GM12874 (cell line): ENCODE measurements around the gene ZNF823.

ENCODE experiments used
- CTCF ChIP-seq: IDR thresholded peaks from 2 replicates; pipeline ENCODE4 v1.5.1; 2011; ENCODE audit warnings: low read depth, mild to moderate bottlenecking, control low read depth, low read length, moderate library complexity; ENCODE audit not compliant: insufficient read depth

Gene ZNF823

GRCh38 chr19:11735375-11735774 is 3.4 kb downstream of the ZNF823 start:
- no peak for TF ChIP-seq CTCF

- TF ChIP-seq CTCF: no peak
Measured at GRCh38 chr19:11729586-11729985, 9.2 kb downstream of the ZNF823 start.

- no peak for TF ChIP-seq CTCF
Measured at GRCh38 chr19:11722414-11722813, 16.3 kb downstream of the ZNF823 start.

- no peak for TF ChIP-seq CTCF
Measured at GRCh38 chr19:11721681-11722080, 17.1 kb downstream of the ZNF823 start.

GRCh38 chr19:11710313-11710712 is 28.4 kb downstream of the ZNF823 start:
- no peak for TF ChIP-seq CTCF

- TF ChIP-seq CTCF: no peak
Measured at GRCh38 chr19:11708457-11708856, 30.3 kb downstream of the ZNF823 start.

GRCh38 chr19:11705474-11705873 is 33.3 kb downstream of the ZNF823 start:
- TF ChIP-seq CTCF: no peak

- no peak for TF ChIP-seq CTCF
Measured at GRCh38 chr19:11704626-11705025, 34.1 kb downstream of the ZNF823 start.
